SKM-1 (cell line): ENCODE measurements around the gene KBTBD13.
"Not testable (repeated sequence)": the region's sequence is repeated elsewhere in the genome, so short reads cannot be mapped to it uniquely, and the experiment has no call there.

Experiments
- DNase-seq: peaks from one replicate; lab custom pipeline; 2025; ENCODE audit not compliant: unreplicated experiment; lab: John Stamatoyannopoulos, UW

Gene KBTBD13

GRCh38 chr15:65068403-65068788 lies 8.2 kb upstream of the KBTBD13 start:
- DNase-seq: no peak

- no peak for DNase-seq
Observed at GRCh38 chr15:65069179-65069578, 7.4 kb upstream of the KBTBD13 start.

GRCh38 chr15:65069779-65070546 lies 6.6 kb upstream of the KBTBD13 start:
- no peak for DNase-seq

- DNase-seq: no peak
Observed at GRCh38 chr15:65071381-65071811, 5.2 kb upstream of the KBTBD13 start.

- DNase-seq: no peak
Observed at GRCh38 chr15:65072027-65072426, 4.5 kb upstream of the KBTBD13 start.

- no peak for DNase-seq
Observed at GRCh38 chr15:65072617-65073016, 3.9 kb upstream of the KBTBD13 start.

- DNase-seq: not testable (repeated sequence)
Observed at GRCh38 chr15:65074946-65075345, 1.6 kb upstream of the KBTBD13 start.

GRCh38 chr15:65075607-65076395 lies 745 bp upstream of the KBTBD13 start:
- not testable (repeated sequence) for DNase-seq

GRCh38 chr15:65077291-65077980 lies 890 bp downstream of the KBTBD13 start:
- DNase-seq: no peak

GRCh38 chr15:65077981-65078352 lies 1.4 kb downstream of the KBTBD13 start:
- DNase-seq: no peak

- DNase-seq: no peak
Observed at GRCh38 chr15:65079580-65079979, 3.0 kb downstream of the KBTBD13 start.

GRCh38 chr15:65081270-65081669 lies 4.7 kb downstream of the KBTBD13 start:
- no peak for DNase-seq

- DNase-seq: no peak
Observed at GRCh38 chr15:65081758-65082157, 5.2 kb downstream of the KBTBD13 start.

- DNase-seq: no peak
Observed at GRCh38 chr15:65082303-65082953, 5.9 kb downstream of the KBTBD13 start.

GRCh38 chr15:65083262-65083701 lies 6.7 kb downstream of the KBTBD13 start:
- DNase-seq: no peak

- DNase-seq: no peak
Observed at GRCh38 chr15:65084500-65085206, 8.1 kb downstream of the KBTBD13 start.

- DNase-seq: no peak
Observed at GRCh38 chr15:65085207-65085753, 8.7 kb downstream of the KBTBD13 start.

GRCh38 chr15:65085990-65086679 lies 9.6 kb downstream of the KBTBD13 start:
- DNase-seq: no peak

GRCh38 chr15:65086680-65087111 lies 10.2 kb downstream of the KBTBD13 start:
- no peak for DNase-seq

- no peak for DNase-seq
Observed at GRCh38 chr15:65087411-65087810, 10.9 kb downstream of the KBTBD13 start.
